Measurements from ENCODE around the gene SUCLG2.

The SUCLG2 gene

GRCh38 chr3:67334588-67334987 is 319.8 kb downstream of the SUCLG2 start:
- TF ChIP-seq ESRRG (CRISPR knock-in tag; IDR thresholded peaks at IDR 0.05) (no peak), OSR1 (CRISPR knock-in tag; IDR thresholded peaks at IDR 0.05) (no peak), POU6F1 (CRISPR knock-in tag; IDR thresholded peaks at IDR 0.05; ENCODE audit: borderline replicate concordance, low read depth) (no peak), RARB (CRISPR knock-in tag; IDR thresholded peaks at IDR 0.05) (no peak), TCF4 (CRISPR knock-in tag; IDR thresholded peaks at IDR 0.05; ENCODE audit: borderline replicate concordance) (no peak), ZNF70 (CRISPR knock-in tag; IDR thresholded peaks at IDR 0.05) (no peak), PATZ1 (CRISPR knock-in tag; IDR thresholded peaks at IDR 0.05; ENCODE audit: borderline replicate concordance) (no peak), ZNF565 (CRISPR knock-in tag; conservative IDR thresholded peaks at IDR 0.05; ENCODE audit: low read depth) (no peak), ZFP3 (CRISPR knock-in tag; IDR thresholded peaks at IDR 0.05) (no peak)
- ATAC-seq = no peak

- TF ChIP-seq ZNF8 (CRISPR knock-in tag; IDR thresholded peaks at IDR 0.05) (no peak), ARNTL (CRISPR knock-in tag; IDR thresholded peaks at IDR 0.05; ENCODE audit: borderline replicate concordance, low read depth) (no peak), ISL1 (CRISPR knock-in tag; IDR thresholded peaks at IDR 0.05) (no peak), TOX (CRISPR knock-in tag; IDR thresholded peaks at IDR 0.05; ENCODE audit: borderline replicate concordance) (no peak), CSDC2 (CRISPR knock-in tag; IDR thresholded peaks at IDR 0.05) (no peak), TCF4 (CRISPR knock-in tag; IDR thresholded peaks at IDR 0.05; ENCODE audit: borderline replicate concordance) (no peak), POU6F1 (CRISPR knock-in tag; IDR thresholded peaks at IDR 0.05; ENCODE audit: borderline replicate concordance, low read depth) (no peak), ZNF70 (CRISPR knock-in tag; IDR thresholded peaks at IDR 0.05) (no peak), PPARA (CRISPR knock-in tag; IDR thresholded peaks at IDR 0.05; ENCODE audit: borderline replicate concordance) (no peak), CSRNP3 (CRISPR knock-in tag; IDR thresholded peaks at IDR 0.05) (no peak), RARB (CRISPR knock-in tag; IDR thresholded peaks at IDR 0.05) (no peak), ESRRG (CRISPR knock-in tag; IDR thresholded peaks at IDR 0.05) (no peak), BACH2 (CRISPR knock-in tag; IDR thresholded peaks at IDR 0.05; ENCODE audit: borderline replicate concordance) (no peak), CREB5 (CRISPR knock-in tag; IDR thresholded peaks at IDR 0.05; ENCODE audit: low read depth) (no peak), ZNF565 (CRISPR knock-in tag; conservative IDR thresholded peaks at IDR 0.05; ENCODE audit: low read depth) (no peak), PATZ1 (CRISPR knock-in tag; IDR thresholded peaks at IDR 0.05; ENCODE audit: borderline replicate concordance) (no peak), GLIS3 (CRISPR knock-in tag; IDR thresholded peaks at IDR 0.05) (no peak), SNAI2 (CRISPR knock-in tag; IDR thresholded peaks at IDR 0.05) (no peak), ZFP3 (CRISPR knock-in tag; IDR thresholded peaks at IDR 0.05) (no peak), ZC3H10 (CRISPR knock-in tag; IDR thresholded peaks at IDR 0.05) (no peak)
- ATAC-seq = no peak
These were observed 325.1 kb downstream of the SUCLG2 start for GRCh38 chr3:67329358-67329757.

Data from SK-N-SH treated with all-trans-retinoic acid at 6 μM for 48 hours (cell line).